ENCODE data around the gene RFLNA.

The RFLNA gene

GRCh38 chr12:124352839-124353238, 57.9 kb downstream of the RFLNA start:
- H3K4me3 ChIP-seq (ENCODE audit: low read depth in 1 of 2, low read length in 2 of 2) = no peak overlapping the region
- peaks cover 13 to 15% of the 10 kb centered on the region in 2 donors for H3K4me1 ChIP-seq (ENCODE audit: control insufficient read depth in 1 of 2, insufficient read depth in 2 of 2, low read length in 2 of 2)
- H3K36me3 ChIP-seq (ENCODE audit: control insufficient read depth in 1 of 2, insufficient read depth in 2 of 2, low read length in 2 of 2) = peaks cover 36 to 84% of the 10 kb centered on the region in 2 donors
- H3K9ac ChIP-seq (ENCODE audit: low read depth in 1 of 2, low read length in 2 of 2) = no peak overlapping the region
- no peaks in the 10 kb centered on the region for H3K27me3 ChIP-seq (ENCODE audit: control insufficient read depth in 1 of 2, insufficient read depth in 2 of 2, low read length in 2 of 2)
- H3K27ac ChIP-seq (ENCODE audit: low read depth, low read length) = no peak overlapping the region
- no peaks in the 10 kb centered on the region for H3K9me3 ChIP-seq (ENCODE audit: control insufficient read depth in 1 of 2, low read length in 2 of 2)

GRCh38 chr12:124354400-124354799, 59.5 kb downstream of the RFLNA start:
- no peaks in the 10 kb centered on the region for H3K27me3 ChIP-seq (ENCODE audit: control insufficient read depth in 1 of 2, insufficient read depth in 2 of 2, low read length in 2 of 2)
- no peak overlapping the region for H3K27ac ChIP-seq (ENCODE audit: low read depth, low read length)
- no peak overlapping the region for H3K4me3 ChIP-seq (ENCODE audit: low read depth in 1 of 2, low read length in 2 of 2)
- no peaks in the 10 kb centered on the region for H3K9me3 ChIP-seq (ENCODE audit: control insufficient read depth in 1 of 2, low read length in 2 of 2)
- peaks cover 42 to 82% of the 10 kb centered on the region in 2 donors for H3K36me3 ChIP-seq (ENCODE audit: control insufficient read depth in 1 of 2, insufficient read depth in 2 of 2, low read length in 2 of 2)
- peaks cover 19 to 25% of the 10 kb centered on the region in 2 donors for H3K4me1 ChIP-seq (ENCODE audit: control insufficient read depth in 1 of 2, insufficient read depth in 2 of 2, low read length in 2 of 2)
- H3K9ac ChIP-seq (ENCODE audit: low read depth in 1 of 2, low read length in 2 of 2) = no peak overlapping the region

GRCh38 chr12:124356221-124356620, 61.3 kb downstream of the RFLNA start:
- Histone ChIP-seq H3K9me3 (ENCODE audit: control insufficient read depth in 1 of 2, low read length in 2 of 2) (no peaks in the 10 kb centered on the region), H3K27me3 (ENCODE audit: control insufficient read depth in 1 of 2, insufficient read depth in 2 of 2, low read length in 2 of 2) (no peaks in the 10 kb centered on the region), H3K27ac (ENCODE audit: low read depth, low read length) (no peak overlapping the region), H3K4me1 (ENCODE audit: control insufficient read depth in 1 of 2, insufficient read depth in 2 of 2, low read length in 2 of 2) (peaks cover 33 to 42% of the 10 kb centered on the region in 2 donors), H3K9ac (ENCODE audit: low read depth in 1 of 2, low read length in 2 of 2) (no peak overlapping the region), H3K4me3 (ENCODE audit: low read depth in 1 of 2, low read length in 2 of 2) (no peak overlapping the region), H3K36me3 (ENCODE audit: control insufficient read depth in 1 of 2, insufficient read depth in 2 of 2, low read length in 2 of 2) (peaks cover 30 to 68% of the 10 kb centered on the region in 2 donors)

GRCh38 chr12:124357616-124358015, 62.7 kb downstream of the RFLNA start:
- Histone ChIP-seq H3K9ac (ENCODE audit: low read depth in 1 of 2, low read length in 2 of 2) (no peak overlapping the region), H3K9me3 (ENCODE audit: control insufficient read depth in 1 of 2, low read length in 2 of 2) (no peaks in the 10 kb centered on the region), H3K36me3 (ENCODE audit: control insufficient read depth in 1 of 2, insufficient read depth in 2 of 2, low read length in 2 of 2) (peaks cover 30 to 62% of the 10 kb centered on the region in 2 donors), H3K4me3 (ENCODE audit: low read depth in 1 of 2, low read length in 2 of 2) (no peak overlapping the region), H3K27ac (ENCODE audit: low read depth, low read length) (no peak overlapping the region), H3K4me1 (ENCODE audit: control insufficient read depth in 1 of 2, insufficient read depth in 2 of 2, low read length in 2 of 2) (peaks cover 31 to 40% of the 10 kb centered on the region in 2 donors), H3K27me3 (ENCODE audit: control insufficient read depth in 1 of 2, insufficient read depth in 2 of 2, low read length in 2 of 2) (no peaks in the 10 kb centered on the region)

GRCh38 chr12:124358572-124358971, 63.7 kb downstream of the RFLNA start:
- H3K27ac ChIP-seq (ENCODE audit: low read depth, low read length) = no peak overlapping the region
- H3K4me3 ChIP-seq (ENCODE audit: low read depth in 1 of 2, low read length in 2 of 2) = no peak overlapping the region
- no peak overlapping the region for H3K9ac ChIP-seq (ENCODE audit: low read depth in 1 of 2, low read length in 2 of 2)
- H3K27me3 ChIP-seq (ENCODE audit: control insufficient read depth in 1 of 2, insufficient read depth in 2 of 2, low read length in 2 of 2) = no peaks in the 10 kb centered on the region
- peaks cover 22 to 30% of the 10 kb centered on the region in 2 donors for H3K4me1 ChIP-seq (ENCODE audit: control insufficient read depth in 1 of 2, insufficient read depth in 2 of 2, low read length in 2 of 2)
- H3K36me3 ChIP-seq (ENCODE audit: control insufficient read depth in 1 of 2, insufficient read depth in 2 of 2, low read length in 2 of 2) = peaks cover 24 to 56% of the 10 kb centered on the region in 2 donors
- no peaks in the 10 kb centered on the region for H3K9me3 ChIP-seq (ENCODE audit: control insufficient read depth in 1 of 2, low read length in 2 of 2)

GRCh38 chr12:124359671-124360581, 65.0 kb downstream of the RFLNA start:
- Histone ChIP-seq H3K4me3 (ENCODE audit: low read depth in 1 of 2, low read length in 2 of 2) (no peak overlapping the region), H3K9me3 (ENCODE audit: control insufficient read depth in 1 of 2, low read length in 2 of 2) (no peaks in the 10 kb centered on the region), H3K4me1 (ENCODE audit: control insufficient read depth in 1 of 2, insufficient read depth in 2 of 2, low read length in 2 of 2) (peaks cover 20 to 29% of the 10 kb centered on the region in 2 donors), H3K36me3 (ENCODE audit: control insufficient read depth in 1 of 2, insufficient read depth in 2 of 2, low read length in 2 of 2) (peaks cover 19 to 48% of the 10 kb centered on the region in 2 donors), H3K9ac (ENCODE audit: low read depth in 1 of 2, low read length in 2 of 2) (peak overlapping the region in 1 of 2 donors; percentile 10), H3K27me3 (ENCODE audit: control insufficient read depth in 1 of 2, insufficient read depth in 2 of 2, low read length in 2 of 2) (no peaks in the 10 kb centered on the region), H3K27ac (ENCODE audit: low read depth, low read length) (no peak overlapping the region)

- no peak overlapping the region for H3K4me3 ChIP-seq (ENCODE audit: low read depth in 1 of 2, low read length in 2 of 2)
- H3K9ac ChIP-seq (ENCODE audit: low read depth in 1 of 2, low read length in 2 of 2) = no peak overlapping the region
- H3K36me3 ChIP-seq (ENCODE audit: control insufficient read depth in 1 of 2, insufficient read depth in 2 of 2, low read length in 2 of 2) = peaks cover 20 to 47% of the 10 kb centered on the region in 2 donors
- no peak overlapping the region for H3K27ac ChIP-seq (ENCODE audit: low read depth, low read length)
- H3K27me3 ChIP-seq (ENCODE audit: control insufficient read depth in 1 of 2, insufficient read depth in 2 of 2, low read length in 2 of 2) = no peaks in the 10 kb centered on the region
- peaks cover 20 to 29% of the 10 kb centered on the region in 2 donors for H3K4me1 ChIP-seq (ENCODE audit: control insufficient read depth in 1 of 2, insufficient read depth in 2 of 2, low read length in 2 of 2)
- H3K9me3 ChIP-seq (ENCODE audit: control insufficient read depth in 1 of 2, low read length in 2 of 2) = no peaks in the 10 kb centered on the region
Observed at GRCh38 chr12:124361074-124361970, 66.4 kb downstream of the RFLNA start.

- no peak overlapping the region for H3K4me3 ChIP-seq (ENCODE audit: low read depth in 1 of 2, low read length in 2 of 2)
- peaks cover 17 to 43% of the 10 kb centered on the region in 2 donors for H3K36me3 ChIP-seq (ENCODE audit: control insufficient read depth in 1 of 2, insufficient read depth in 2 of 2, low read length in 2 of 2)
- no peaks in the 10 kb centered on the region for H3K9me3 ChIP-seq (ENCODE audit: control insufficient read depth in 1 of 2, low read length in 2 of 2)
- H3K9ac ChIP-seq (ENCODE audit: low read depth in 1 of 2, low read length in 2 of 2) = no peak overlapping the region
- no peaks in the 10 kb centered on the region for H3K27me3 ChIP-seq (ENCODE audit: control insufficient read depth in 1 of 2, insufficient read depth in 2 of 2, low read length in 2 of 2)
- H3K4me1 ChIP-seq (ENCODE audit: control insufficient read depth in 1 of 2, insufficient read depth in 2 of 2, low read length in 2 of 2) = peaks cover 20 to 29% of the 10 kb centered on the region in 2 donors
- H3K27ac ChIP-seq (ENCODE audit: low read depth, low read length) = no peak overlapping the region
Observed at GRCh38 chr12:124361996-124362395, 67.1 kb downstream of the RFLNA start.

GRCh38 chr12:124363353-124363965, 68.6 kb downstream of the RFLNA start:
- H3K27me3 ChIP-seq (ENCODE audit: control insufficient read depth in 1 of 2, insufficient read depth in 2 of 2, low read length in 2 of 2) = no peaks in the 10 kb centered on the region
- no peak overlapping the region for H3K9ac ChIP-seq (ENCODE audit: low read depth in 1 of 2, low read length in 2 of 2)
- H3K4me1 ChIP-seq (ENCODE audit: control insufficient read depth in 1 of 2, insufficient read depth in 2 of 2, low read length in 2 of 2) = peaks cover 26 to 37% of the 10 kb centered on the region in 2 donors
- H3K4me3 ChIP-seq (ENCODE audit: low read depth in 1 of 2, low read length in 2 of 2) = no peak overlapping the region
- no peaks in the 10 kb centered on the region for H3K9me3 ChIP-seq (ENCODE audit: control insufficient read depth in 1 of 2, low read length in 2 of 2)
- H3K36me3 ChIP-seq (ENCODE audit: control insufficient read depth in 1 of 2, insufficient read depth in 2 of 2, low read length in 2 of 2) = peaks cover 5 to 31% of the 10 kb centered on the region in 2 donors
- H3K27ac ChIP-seq (ENCODE audit: low read depth, low read length) = no peak overlapping the region

Measured in duodenal mucosa (tissue), 2 donors.